Stomach (tissue), 4 donors: ENCODE measurements around the gene PRKCA.

Source experiments
- CTCF ChIP-seq, 7 experiments: fragments of 450-650 bp in 4 of 7; fragments of 200-600 bp in 3 of 7; sonication (generic) in 3 of 7; IDR thresholded peaks; one replicate each; pipeline ENCODE4 v1.5.1; 2016 to 2019; ENCODE audit warnings: antibody characterized with exemption in 7 of 7, control low read depth in 2 of 7, mild to moderate bottlenecking in 1 of 7
- POLR2AphosphoS5 ChIP-seq, 3 donors: sonication (generic); formaldehyde crosslinking; IDR thresholded peaks; one replicate each; pipeline ENCODE4 v1.6.1; 2016; ENCODE audit warnings: antibody characterized with exemption in 3 of 3

GRCh38 chr17:66652840-66653507 is 350.6 kb downstream of the PRKCA start:
- TF ChIP-seq POLR2AphosphoS5 (IDR thresholded peaks at IDR 0.05) (no peak), CTCF (IDR thresholded peaks at IDR 0.05) (no peak)
